Mesothelial cell of epicardium (in vitro differentiated cells): ENCODE data around the gene TSPAN18. TPM values are rescaled to one million over a fixed set of nuclear protein-coding genes. Genes with fewer than 3 reads are reported as not detected.

Source experiments
- DNase-seq, 2 experiments: peaks; one replicate each; pipeline ENCODE4 v3.0.0; 2021; ENCODE audit warnings: low spot score in 2 of 2; ENCODE audit not compliant: unreplicated experiment in 2 of 2
- H3K27ac Mint-ChIP-seq: 2 replicates; pipeline ENCODE4 v1.8.0; 2021; ENCODE audit warnings: mixed read lengths
- H3K27me3 Mint-ChIP-seq: 2 replicates; pipeline ENCODE4 v1.8.0; 2021; ENCODE audit warnings: low read depth, mixed read lengths
- H3K36me3 Mint-ChIP-seq: 2 replicates; pipeline ENCODE4 v1.8.0; 2021; ENCODE audit warnings: mixed read lengths
- H3K4me1 Mint-ChIP-seq: 2 replicates; pipeline ENCODE4 v1.8.0; 2021; ENCODE audit warnings: mixed read lengths
- H3K4me3 Mint-ChIP-seq: 2 replicates; pipeline ENCODE4 v1.8.0; 2021; ENCODE audit warnings: mild to moderate bottlenecking, moderate library complexity, mixed read lengths
- H3K9me3 Mint-ChIP-seq: 2 replicates; pipeline ENCODE4 v1.8.0; 2021; ENCODE audit warnings: mixed read lengths
- total RNA-seq: library from RNA; stranded (reverse); gene quantifications from 3 replicates; pipeline ENCODE4 v1.2.1, GENCODE V29; 2021
- TF ChIP-seq, protein P1 (sequence below): fragments of 200-600 bp; sonication (generic); IDR thresholded peaks from one replicate; pipeline ENCODE4 v1.5.0; 2021; ENCODE audit warnings: antibody characterized with exemption; ENCODE audit not compliant: unreplicated experiment

The TSPAN18 gene
- total RNA-seq, 1 donor from 2014 or later = 47.4 TPM

DNA sequence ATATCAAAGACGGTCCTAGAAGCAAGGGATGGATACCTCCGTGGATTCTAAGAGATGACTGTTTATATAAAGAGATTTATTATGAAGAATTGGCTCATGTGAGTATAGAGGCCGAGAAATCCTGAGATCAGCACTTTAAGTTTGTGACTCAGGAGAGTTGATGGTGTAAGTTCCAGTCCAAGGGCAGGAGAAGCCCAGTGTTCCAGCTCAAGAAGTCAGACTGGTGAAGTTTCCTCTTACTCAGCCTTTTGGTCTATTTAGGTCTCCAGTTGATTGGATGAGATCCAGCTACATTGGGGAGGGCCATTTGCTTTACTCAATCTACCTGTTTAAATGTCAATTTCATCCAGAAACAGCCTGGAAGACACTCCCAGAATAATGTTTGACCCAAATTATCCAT lies 45.1 kb downstream of the TSPAN18 start:
- H3K27me3 Mint-ChIP-seq = no peaks in the 10 kb centered on the region
- H3K27ac Mint-ChIP-seq = no peak overlapping the region
- TF ChIP-seq, protein P1, sequence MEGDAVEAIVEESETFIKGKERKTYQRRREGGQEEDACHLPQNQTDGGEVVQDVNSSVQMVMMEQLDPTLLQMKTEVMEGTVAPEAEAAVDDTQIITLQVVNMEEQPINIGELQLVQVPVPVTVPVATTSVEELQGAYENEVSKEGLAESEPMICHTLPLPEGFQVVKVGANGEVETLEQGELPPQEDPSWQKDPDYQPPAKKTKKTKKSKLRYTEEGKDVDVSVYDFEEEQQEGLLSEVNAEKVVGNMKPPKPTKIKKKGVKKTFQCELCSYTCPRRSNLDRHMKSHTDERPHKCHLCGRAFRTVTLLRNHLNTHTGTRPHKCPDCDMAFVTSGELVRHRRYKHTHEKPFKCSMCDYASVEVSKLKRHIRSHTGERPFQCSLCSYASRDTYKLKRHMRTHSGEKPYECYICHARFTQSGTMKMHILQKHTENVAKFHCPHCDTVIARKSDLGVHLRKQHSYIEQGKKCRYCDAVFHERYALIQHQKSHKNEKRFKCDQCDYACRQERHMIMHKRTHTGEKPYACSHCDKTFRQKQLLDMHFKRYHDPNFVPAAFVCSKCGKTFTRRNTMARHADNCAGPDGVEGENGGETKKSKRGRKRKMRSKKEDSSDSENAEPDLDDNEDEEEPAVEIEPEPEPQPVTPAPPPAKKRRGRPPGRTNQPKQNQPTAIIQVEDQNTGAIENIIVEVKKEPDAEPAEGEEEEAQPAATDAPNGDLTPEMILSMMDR = no peak
- H3K4me1 Mint-ChIP-seq = peaks cover 15% of the 10 kb centered on the region
- H3K9me3 Mint-ChIP-seq = peaks cover 14% of the 10 kb centered on the region
- H3K4me3 Mint-ChIP-seq = no peak overlapping the region
- no peak for DNase-seq
- peaks cover 13% of the 10 kb centered on the region for H3K36me3 Mint-ChIP-seq

DNA sequence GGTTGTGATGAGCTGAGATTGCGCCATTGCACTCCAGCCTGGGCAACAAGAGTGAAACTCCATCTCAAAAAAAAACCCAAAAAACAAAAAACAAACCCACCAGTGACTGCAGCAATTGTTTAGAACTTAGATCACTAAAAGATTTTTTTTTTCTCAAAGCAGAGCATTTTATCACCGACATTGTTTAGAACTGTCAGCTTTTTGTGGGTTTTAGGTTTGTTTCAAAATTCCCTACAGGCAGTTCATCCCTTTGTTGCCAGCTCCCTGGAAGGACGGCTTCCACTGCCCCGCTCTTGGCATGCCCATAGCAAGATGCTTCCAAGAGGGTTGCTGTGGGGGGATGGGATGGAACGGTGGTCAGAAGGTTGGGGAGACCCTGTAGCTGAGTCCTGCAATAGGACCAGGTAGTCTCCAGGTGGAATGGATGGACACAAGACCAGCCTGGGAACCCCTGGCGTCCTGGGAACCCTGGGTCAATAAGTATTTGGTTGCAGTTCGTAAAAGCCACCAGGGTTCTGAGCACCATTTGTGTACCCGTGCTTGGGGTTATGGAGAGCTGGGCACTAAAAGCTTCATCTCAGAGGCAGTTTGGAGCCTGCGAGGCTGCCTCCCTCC lies 46.7 kb downstream of the TSPAN18 start:
- Mint-ChIP-seq H3K36me3 (peaks cover 4% of the 10 kb centered on the region), H3K4me1 (peaks cover 19% of the 10 kb centered on the region), H3K4me3 (no peak overlapping the region), H3K27me3 (no peaks in the 10 kb centered on the region), H3K27ac (peak overlapping the region; percentile 34), H3K9me3 (peaks cover 5% of the 10 kb centered on the region)
- TF ChIP-seq, protein P1 = no peak
- peak in 1 of 2 experiments; percentile 25 for DNase-seq

DNA sequence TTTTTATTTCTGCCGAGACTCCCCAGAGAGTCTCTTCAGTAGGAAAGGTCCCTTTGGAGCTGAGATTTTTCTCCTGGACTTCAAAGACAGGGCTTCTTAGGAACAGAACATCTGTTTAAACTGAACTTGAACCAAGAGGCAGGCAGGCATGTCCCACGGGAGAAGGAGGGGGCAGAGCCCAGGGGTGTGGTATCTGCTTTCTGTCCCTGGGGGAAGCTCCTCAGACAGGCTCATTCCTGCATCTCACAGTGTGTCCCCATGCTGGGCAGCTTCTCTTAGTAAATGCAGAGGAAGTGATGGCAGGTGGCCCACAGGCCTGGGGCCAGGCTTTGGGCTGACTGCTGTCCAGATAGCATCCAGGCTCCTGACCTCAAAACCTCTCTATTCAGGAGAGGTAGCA lies 47.3 kb downstream of the TSPAN18 start:
- Mint-ChIP-seq H3K27me3 (no peaks in the 10 kb centered on the region), H3K9me3 (peaks cover 2% of the 10 kb centered on the region), H3K27ac (peak overlapping the region; percentile 34), H3K4me1 (peaks cover 19% of the 10 kb centered on the region), H3K36me3 (peaks cover 2% of the 10 kb centered on the region), H3K4me3 (no peak overlapping the region)
- TF ChIP-seq, protein P1 = no peak
- DNase-seq = peak in 1 of 2 experiments; percentile 38

DNA sequence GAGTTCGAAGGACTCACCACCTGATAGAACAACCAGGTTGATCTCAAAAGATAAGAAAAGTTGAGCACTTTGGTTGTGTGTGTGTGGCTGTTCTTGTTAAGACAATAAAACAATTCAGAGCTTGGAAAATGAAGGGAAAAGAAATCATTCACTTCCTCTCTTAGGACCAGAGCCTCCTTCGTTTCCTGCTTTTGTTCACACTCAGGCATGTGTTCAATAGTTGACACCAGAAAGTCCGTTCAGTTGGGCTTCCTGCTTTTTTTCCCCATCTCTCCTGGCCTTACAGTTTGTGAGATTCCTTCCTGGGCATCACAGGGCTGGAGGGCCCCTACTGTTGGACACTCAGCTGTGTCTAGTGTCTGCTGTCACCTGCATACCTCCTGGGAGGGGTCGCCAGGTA lies 48.0 kb downstream of the TSPAN18 start:
- H3K9me3 Mint-ChIP-seq = no peaks in the 10 kb centered on the region
- no peaks in the 10 kb centered on the region for H3K36me3 Mint-ChIP-seq
- TF ChIP-seq, protein P1 = no peak
- no peak overlapping the region for H3K4me3 Mint-ChIP-seq
- peaks cover 19% of the 10 kb centered on the region for H3K4me1 Mint-ChIP-seq
- no peaks in the 10 kb centered on the region for H3K27me3 Mint-ChIP-seq
- H3K27ac Mint-ChIP-seq = peak overlapping the region; percentile 12
- DNase-seq = peak in 1 of 2 experiments; percentile 9

DNA sequence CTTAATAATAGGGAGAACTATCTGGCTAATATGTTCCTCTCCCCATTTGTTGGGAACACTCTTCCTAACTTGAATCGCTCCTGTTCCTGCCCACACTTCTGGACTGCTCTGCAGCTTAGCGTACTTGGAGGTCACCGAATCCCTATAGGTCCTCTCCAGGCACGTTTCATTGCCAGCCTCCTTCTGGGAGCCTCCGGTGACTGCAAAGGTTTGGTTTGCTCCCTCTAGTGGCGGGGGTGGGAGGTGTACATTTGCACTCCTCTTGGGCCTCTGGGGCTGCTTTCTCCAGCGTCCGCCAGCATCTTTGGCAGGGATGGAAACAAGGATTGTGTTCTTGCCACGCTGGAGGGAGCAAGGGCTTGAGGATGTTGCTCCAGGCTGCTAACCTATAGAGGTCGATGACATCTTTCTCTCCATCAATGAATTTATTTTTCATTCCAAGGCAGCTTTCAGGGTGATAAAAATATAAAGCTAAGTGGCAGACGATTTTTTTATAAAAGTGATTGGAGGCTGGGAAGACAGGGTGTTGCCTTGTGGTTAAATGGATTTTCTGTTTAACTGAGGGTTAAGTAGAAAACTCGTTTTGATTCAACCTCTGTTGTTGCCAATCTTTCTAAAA lies 48.7 kb downstream of the TSPAN18 start:
- Mint-ChIP-seq H3K36me3 (no peaks in the 10 kb centered on the region), H3K27ac (no peak overlapping the region), H3K4me1 (peaks cover 17% of the 10 kb centered on the region), H3K27me3 (no peaks in the 10 kb centered on the region), H3K9me3 (no peaks in the 10 kb centered on the region), H3K4me3 (no peak overlapping the region)
- TF ChIP-seq, protein P1 = peak; percentile 63
- peak in 1 of 2 experiments; percentile 37 for DNase-seq
